Esophagus squamous epithelium (tissue), 5 donors: ENCODE data around the gene DPP9. TPM values are rescaled to one million over a fixed set of nuclear protein-coding genes. Genes with fewer than 3 reads are reported as not detected.

Experiments
- DNase-seq: peaks from one replicate; lab custom pipeline; 2025; lab: John Stamatoyannopoulos, UW
- H3K27ac ChIP-seq, 4 donors: fragments of 200-600 bp; sonication (generic); one replicate each; pipeline ENCODE4 v1.5.1; 2016 to 2019; ENCODE audit warnings: mild to moderate bottlenecking in 1 of 4
- H3K27me3 ChIP-seq, 4 donors: fragments of 200-600 bp; sonication (generic); 1 replicate in 3 of 4; 2 replicates in 1 of 4; pipeline versions ENCODE4 v1.5.1 to v1.6.0; 2017 to 2021; ENCODE audit warnings: antibody characterized with exemption in 1 of 4
- H3K36me3 ChIP-seq, 3 donors: fragments of 200-600 bp; sonication (generic); one replicate each; pipeline ENCODE4 v1.5.1; 2016 to 2019
- H3K4me1 ChIP-seq, 3 donors: fragments of 200-600 bp; sonication (generic); one replicate each; pipeline ENCODE4 v1.5.1; 2017 to 2019
- H3K4me3 ChIP-seq, 4 donors: fragments of 200-600 bp; sonication (generic); 1 replicate in 3 of 4; 2 replicates in 1 of 4; pipeline ENCODE4 v1.5.1; 2016 to 2019; ENCODE audit warnings: mild to moderate bottlenecking in 2 of 4, moderate library complexity in 1 of 4
- H3K9me3 ChIP-seq, 3 donors: fragments of 200-600 bp; sonication (generic); one replicate each; pipeline ENCODE4 v1.5.1; 2016 to 2019
- POLR2A ChIP-seq, 4 donors: fragments of 450-650 bp; IDR thresholded peaks; one replicate each; pipeline ENCODE4 v1.6.1; 2017; ENCODE audit warnings: antibody characterized with exemption in 4 of 4, mild to moderate bottlenecking in 4 of 4, moderate library complexity in 3 of 4
- WGBS, 2 donors: methylation state at CpG; one replicate each; pipeline ENCODE4 v1.1.5; 2018; 5-methylcytosine and 5-hydroxymethylcytosine counted together
- intact Hi-C: fragments of 100-400 bp; cut with DNase I; formaldehyde crosslinking; loops from one replicate; pipeline ENCODE4 v1.15.0; 2022
- total RNA-seq, 4 donors: library from RNA; depleted of rRNA; stranded (reverse); fragments of >200 nt; gene quantifications; one replicate each; pipeline ENCODE4 v1.1.0, GENCODE V29; 2016
- TF ChIP-seq, protein P1 (sequence below), 6 experiments: fragments of 450-650 bp in 4 of 6; fragments of 200-600 bp in 2 of 6; sonication (generic) in 2 of 6; IDR thresholded peaks; one replicate each; pipeline ENCODE4 v1.5.1; 2016 to 2019; ENCODE audit warnings: antibody characterized with exemption in 6 of 6, mild to moderate bottlenecking in 4 of 6, moderate library complexity in 4 of 6
- donor health status: DM: yes; HTN: yes; CAD: no.

DPP9 gene
- total RNA-seq, 4 donors from 2014 or later: 32.8 to 51.5 (median 47.7) TPM

GRCh38 chr19:4730740-4731171 is 7.1 kb upstream of the DPP9 start:
- H3K27ac ChIP-seq: no peak overlapping the region
- intact Hi-C loops: loop anchor here (5.0 kb wide), 1 partner anchor 62 kb away; the partner anchor contains the start of gene FEM1A
- no peaks in the 10 kb centered on the region for H3K36me3 ChIP-seq
- no peak for TF ChIP-seq POLR2A (IDR thresholded peaks at IDR 0.05)
- TF ChIP-seq, protein P1, sequence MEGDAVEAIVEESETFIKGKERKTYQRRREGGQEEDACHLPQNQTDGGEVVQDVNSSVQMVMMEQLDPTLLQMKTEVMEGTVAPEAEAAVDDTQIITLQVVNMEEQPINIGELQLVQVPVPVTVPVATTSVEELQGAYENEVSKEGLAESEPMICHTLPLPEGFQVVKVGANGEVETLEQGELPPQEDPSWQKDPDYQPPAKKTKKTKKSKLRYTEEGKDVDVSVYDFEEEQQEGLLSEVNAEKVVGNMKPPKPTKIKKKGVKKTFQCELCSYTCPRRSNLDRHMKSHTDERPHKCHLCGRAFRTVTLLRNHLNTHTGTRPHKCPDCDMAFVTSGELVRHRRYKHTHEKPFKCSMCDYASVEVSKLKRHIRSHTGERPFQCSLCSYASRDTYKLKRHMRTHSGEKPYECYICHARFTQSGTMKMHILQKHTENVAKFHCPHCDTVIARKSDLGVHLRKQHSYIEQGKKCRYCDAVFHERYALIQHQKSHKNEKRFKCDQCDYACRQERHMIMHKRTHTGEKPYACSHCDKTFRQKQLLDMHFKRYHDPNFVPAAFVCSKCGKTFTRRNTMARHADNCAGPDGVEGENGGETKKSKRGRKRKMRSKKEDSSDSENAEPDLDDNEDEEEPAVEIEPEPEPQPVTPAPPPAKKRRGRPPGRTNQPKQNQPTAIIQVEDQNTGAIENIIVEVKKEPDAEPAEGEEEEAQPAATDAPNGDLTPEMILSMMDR (IDR thresholded peaks at IDR 0.05): peak; percentile 20 to 50 (median 38)
- H3K4me3 ChIP-seq: no peak overlapping the region
- H3K27me3 ChIP-seq: peaks cover 0 to 8% (median 0%) of the 10 kb centered on the region in 4 donors
- DNase-seq: no peak
- peaks cover 0 to 12% (median 0%) of the 10 kb centered on the region in 3 donors for H3K4me1 ChIP-seq
- 100% methylated on average over 1 of the region's 1 CpG; no CpG with 5 or more reads in 1 of the 2 donors for WGBS, 2 donors
- no peaks in the 10 kb centered on the region for H3K9me3 ChIP-seq

DNA sequence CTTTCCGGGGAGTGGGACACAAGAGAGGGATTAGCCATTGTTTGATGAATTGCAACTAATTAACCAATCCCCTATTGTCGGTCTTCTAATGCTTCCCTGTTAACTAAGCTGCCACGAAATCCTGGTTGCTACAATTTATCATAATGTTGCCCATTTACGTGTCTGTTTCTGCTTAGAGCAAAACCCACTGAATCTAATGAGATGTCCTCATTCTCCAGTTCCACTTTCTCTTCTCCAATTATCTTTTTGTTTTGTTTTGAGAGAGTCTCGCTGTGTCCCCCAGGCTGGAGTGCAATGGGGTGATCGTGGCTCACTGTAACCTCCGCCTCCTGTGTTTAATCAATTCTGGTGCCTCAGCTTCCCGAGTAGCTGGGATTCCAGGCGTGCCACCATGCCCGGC is 5.2 kb upstream of the DPP9 start:
- TF ChIP-seq, protein P1 (IDR thresholded peaks at IDR 0.05): no peak
- peaks cover 0 to 29% (median 7%) of the 10 kb centered on the region in 3 donors for H3K4me1 ChIP-seq
- DNase-seq: no peak
- no peaks in the 10 kb centered on the region for H3K27me3 ChIP-seq
- H3K9me3 ChIP-seq: no peaks in the 10 kb centered on the region
- H3K4me3 ChIP-seq: no peak overlapping the region
- H3K27ac ChIP-seq: no peak overlapping the region
- intact Hi-C loops: no loop called here
- H3K36me3 ChIP-seq: no peaks in the 10 kb centered on the region
- WGBS, 2 donors: 73 to 78% methylated on average over 10 of the region's 10 CpGs

- whole genome bisulfite sequencing, 2 donors: 0 to 2% methylated on average over 19 to 22 of the region's 28 CpGs
- TF ChIP-seq, protein P1 (IDR thresholded peaks at IDR 0.05): no peak
- TF ChIP-seq POLR2A (IDR thresholded peaks at IDR 0.05): no peak
Measured at GRCh38 chr19:4722671-4723594, 709 bp downstream of the DPP9 start.

GRCh38 chr19:4721196-4721595 is 2.4 kb downstream of the DPP9 start:
- peaks cover 18 to 62% (median 34%) of the 10 kb centered on the region in 3 donors for H3K36me3 ChIP-seq

More at GRCh38 chr19:4722671-4723594, 709 bp downstream of the DPP9 start:
- no peaks in the 10 kb centered on the region for H3K9me3 ChIP-seq
- H3K27me3 ChIP-seq: no peaks in the 10 kb centered on the region
- DNase-seq: no peak
- H3K27ac ChIP-seq: peak overlapping the region; percentile 90 to 96 (median 94)
- intact Hi-C loops: no loop called here
- peaks cover 8 to 45% (median 21%) of the 10 kb centered on the region in 3 donors for H3K36me3 ChIP-seq
- H3K4me1 ChIP-seq: peaks cover 13 to 45% (median 25%) of the 10 kb centered on the region in 3 donors
- peak overlapping the region; percentile 78 to 93 (median 86) for H3K4me3 ChIP-seq

More at GRCh38 chr19:4721196-4721595, 2.4 kb downstream of the DPP9 start:
- Histone ChIP-seq H3K9me3 (no peaks in the 10 kb centered on the region), H3K4me3 (no peak overlapping the region), H3K4me1 (peaks cover 13 to 51% (median 25%) of the 10 kb centered on the region in 3 donors), H3K27me3 (no peaks in the 10 kb centered on the region), H3K27ac (no peak overlapping the region)
- TF ChIP-seq, protein P1 (IDR thresholded peaks at IDR 0.05): no peak
- no peak for TF ChIP-seq POLR2A (IDR thresholded peaks at IDR 0.05)
- 79 to 86% methylated on average over 4 to 5 of the region's 6 CpGs for WGBS, 2 donors
- intact Hi-C loops: no loop called here
- DNase-seq: no peak
